NCI-H1436 (cell line): ENCODE results near the gene CHKA.

ENCODE experiments used
- DNase-seq: peaks from one replicate; lab custom pipeline; 2025; lab: John Stamatoyannopoulos, UW

CHKA gene

DNA sequence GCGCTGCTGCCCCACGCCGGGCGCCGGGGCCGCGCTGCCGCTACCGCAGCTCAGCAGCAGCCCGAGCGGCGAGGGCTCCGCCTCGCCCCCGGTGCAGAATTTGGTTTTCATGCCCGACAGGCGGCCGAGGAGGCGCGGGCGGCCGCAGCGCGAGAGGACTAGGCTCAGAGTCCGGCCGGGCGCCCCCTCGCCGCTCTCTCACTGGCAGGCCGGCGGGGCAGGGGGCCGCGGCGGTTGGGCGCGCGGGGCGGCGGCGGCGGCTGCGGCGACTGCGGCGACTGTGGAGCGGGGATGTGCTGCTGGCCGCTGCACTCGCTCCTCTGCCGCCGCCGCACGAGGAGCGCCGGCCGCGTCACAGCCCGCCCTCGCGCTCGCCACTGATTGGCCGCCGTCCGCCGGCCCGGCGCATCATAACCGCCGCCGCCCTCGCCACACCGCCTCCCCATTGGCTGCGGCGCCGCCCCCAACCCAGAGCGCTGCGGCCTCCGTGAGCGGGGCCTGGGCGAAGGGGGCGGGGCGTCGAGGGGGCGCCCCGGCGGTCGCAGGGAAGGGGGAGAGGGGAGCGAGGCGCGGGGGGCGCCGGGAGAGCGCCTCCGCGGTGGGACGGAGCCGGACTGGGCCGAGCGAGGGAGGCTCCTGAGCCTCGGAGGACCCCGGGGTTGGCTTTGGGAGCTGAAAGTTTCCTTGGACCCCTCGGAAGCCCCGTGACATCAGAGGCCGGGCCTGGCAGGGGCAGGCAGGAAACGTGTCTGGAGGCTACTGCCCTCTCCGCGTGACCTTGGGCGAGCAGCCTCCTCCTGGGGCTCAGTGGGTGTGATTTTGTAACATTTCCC is at the start of gene CHKA:
CHKA (minus strand) TSS at position 322 of the 833 bp plus-strand sequence; CDS start at position 111, 211 bp downstream.
- peak; percentile 91 for DNase-seq

DNA sequence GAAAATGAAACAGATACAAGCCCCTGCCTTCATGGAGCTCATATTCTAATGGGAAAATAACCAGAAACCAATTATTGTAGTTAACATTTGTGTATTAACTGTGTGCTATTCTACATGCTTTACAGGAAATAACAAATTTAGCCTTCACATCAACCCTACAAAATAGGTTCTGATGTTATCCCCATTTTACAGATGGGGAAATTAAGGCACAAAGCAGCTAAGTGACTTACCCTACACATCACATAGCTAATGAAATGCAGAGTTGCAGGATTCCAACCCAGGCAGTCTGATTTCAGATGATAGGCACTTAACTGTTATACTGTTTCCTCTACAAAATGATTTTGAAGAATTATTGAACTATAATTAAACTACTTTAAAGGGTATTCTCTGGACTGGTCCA is 48.3 kb upstream of the CHKA start:
- DNase-seq = no peak

DNA sequence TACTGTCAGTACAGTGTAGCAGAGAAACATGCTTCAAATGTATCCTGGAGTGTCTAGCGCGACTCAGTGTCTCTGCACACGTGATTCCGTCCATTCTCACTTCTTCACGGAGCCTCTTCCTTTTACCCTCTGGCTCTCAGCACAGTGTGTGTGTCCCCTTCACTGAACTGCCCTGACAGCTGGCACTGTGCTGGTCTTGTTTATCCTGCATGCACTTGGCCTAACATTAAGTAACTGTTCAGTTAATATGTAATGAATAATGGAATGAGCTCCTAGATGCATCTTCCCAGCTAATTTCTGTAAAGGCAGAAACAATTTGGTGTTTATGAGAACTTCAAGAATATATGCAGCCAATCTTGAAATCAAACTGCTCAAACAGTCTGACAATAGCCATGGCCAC is 47.5 kb upstream of the CHKA start:
- no peak for DNase-seq

DNA sequence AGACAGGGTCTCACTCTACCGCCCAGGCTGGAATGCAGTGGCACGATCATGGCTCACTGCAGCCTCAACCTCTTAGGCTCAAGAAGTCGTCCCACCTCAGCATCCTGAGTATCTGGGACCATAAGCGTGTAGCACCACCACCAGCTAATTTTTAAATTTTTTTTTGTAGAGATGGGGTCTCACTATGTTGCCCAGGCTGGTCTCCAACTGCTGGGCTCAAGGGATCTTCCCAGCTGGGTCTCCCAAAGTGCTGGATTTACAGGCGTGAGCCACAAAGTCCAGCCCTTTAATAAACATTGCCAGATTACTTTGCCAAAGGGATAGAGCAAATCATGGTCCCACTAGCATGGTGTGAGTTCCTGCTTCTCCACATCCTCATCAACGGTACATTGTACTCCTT is 46.3 kb upstream of the CHKA start:
- no peak for DNase-seq

DNA sequence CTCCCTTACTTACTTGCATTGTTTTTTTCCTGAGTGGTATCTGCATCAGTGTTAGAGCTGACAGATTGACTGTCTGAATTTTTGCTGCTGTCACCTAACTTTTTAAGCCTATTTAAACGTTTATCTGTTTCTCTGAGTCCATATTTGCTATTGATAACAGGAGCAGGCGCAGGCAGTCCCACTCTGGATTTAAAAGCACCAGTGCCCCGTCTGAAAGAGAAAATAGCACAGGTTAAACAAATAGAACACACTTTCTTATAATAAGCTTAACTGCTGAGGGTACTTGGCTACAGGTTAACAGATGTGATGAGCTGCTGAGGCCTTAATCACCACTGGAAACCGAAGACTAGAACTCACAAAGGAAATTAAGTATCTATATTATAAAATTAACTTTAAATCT is 45.8 kb upstream of the CHKA start:
- no peak for DNase-seq

DNA sequence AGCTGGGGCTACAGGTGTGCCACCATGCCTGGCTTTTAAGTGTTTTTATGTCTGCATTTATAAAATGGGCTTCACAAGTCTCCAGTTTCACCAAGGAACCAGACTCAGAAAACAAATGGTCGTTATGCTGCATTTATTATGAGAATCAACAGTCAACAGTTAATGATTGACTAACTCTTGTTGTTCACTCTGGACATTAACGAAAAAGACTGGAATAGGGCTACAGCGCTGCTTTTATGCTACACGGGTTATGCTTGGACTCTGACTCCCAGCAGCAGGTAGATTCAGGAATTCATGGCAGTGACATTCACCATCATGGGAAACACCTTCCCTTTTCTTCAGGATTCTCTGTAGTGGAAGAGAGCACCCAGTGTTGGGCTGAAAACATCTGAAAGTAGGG is 44.4 kb upstream of the CHKA start:
- no peak for DNase-seq

DNA sequence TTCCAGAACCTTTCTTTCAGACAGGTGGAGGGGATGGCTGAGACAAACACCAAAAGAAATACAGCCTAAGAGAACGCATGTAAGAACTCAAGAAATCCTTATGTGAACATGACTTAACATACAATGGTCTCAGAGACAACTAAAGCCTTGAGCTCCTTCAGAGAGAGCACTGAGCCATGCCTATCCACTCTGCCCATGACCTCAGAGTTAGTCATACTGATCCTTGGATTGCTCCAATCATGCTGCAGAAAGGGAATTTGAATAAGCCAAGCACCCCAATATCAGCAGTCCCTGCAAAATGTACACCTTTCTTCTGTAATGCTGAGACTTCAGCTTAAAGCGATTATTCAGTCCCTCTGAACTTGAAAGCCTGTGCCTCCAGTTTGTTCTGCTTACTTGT is 43.2 kb upstream of the CHKA start:
- DNase-seq = no peak

DNA sequence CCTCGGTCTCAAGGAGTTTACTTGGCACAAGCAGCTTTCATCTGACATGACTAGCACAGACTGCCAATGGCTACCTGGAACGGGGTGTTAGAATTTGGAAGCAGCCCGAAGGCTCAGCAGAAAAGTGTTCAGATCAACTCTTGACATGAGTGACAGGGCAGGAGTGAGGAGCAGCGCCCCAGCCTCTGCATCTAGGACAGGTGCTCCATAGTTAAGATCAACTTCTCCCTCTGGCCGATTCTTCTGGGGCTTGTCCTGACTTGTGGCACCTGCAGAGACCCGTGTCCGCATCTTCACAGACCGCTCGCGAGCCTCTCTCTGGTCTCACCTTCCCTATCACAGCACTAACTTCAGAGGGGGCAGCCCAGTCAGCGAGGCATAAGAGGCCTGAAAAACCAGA is 42.5 kb upstream of the CHKA start:
- no peak for DNase-seq

DNA sequence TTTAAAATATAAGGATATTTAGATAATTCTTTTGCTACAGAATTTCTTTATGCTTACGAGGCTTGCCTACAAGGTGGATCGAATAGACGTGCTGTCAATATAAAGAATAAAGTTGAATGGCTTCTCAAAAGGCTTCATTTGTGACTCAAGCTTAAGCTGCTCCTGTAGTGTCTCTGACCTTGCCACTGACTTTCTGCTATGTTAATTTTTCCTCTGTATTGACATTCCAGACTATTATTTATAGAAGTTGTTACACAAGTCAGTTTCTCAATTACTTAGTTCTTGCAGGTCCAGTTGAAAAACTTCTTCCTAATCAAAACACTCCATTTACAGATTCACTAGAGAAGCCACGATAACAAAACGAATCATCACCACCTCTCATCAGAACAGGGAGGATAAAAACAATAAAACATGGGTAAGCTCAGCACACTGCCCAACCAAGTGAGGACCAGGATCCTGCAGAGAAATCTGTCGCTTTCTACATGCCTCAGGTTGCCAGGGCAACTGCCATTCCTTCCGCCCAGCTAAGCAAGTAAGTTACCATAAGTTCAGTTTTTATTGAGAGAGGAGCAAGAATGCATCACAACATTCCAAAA is 39.0 kb upstream of the CHKA start:
- DNase-seq = no peak

DNA sequence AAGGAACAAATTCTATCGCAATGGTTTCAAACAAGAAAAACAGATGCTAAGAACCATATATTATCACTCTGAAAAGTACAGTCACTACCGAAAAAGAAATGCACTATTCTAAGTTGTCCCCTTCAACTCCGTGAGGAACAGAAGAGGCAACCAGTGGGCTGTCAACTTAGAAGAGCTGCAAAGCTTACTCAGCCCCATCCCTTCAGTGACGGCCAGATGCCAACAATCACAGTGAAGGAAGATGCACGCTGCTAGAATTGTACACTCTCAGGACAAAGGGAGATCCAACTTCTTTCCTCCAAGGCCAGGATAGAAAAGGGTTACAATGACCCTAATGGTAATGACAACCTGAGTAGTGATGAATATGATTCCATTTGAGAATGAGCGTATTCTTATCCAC is 38.5 kb upstream of the CHKA start:
- DNase-seq = no peak

DNA sequence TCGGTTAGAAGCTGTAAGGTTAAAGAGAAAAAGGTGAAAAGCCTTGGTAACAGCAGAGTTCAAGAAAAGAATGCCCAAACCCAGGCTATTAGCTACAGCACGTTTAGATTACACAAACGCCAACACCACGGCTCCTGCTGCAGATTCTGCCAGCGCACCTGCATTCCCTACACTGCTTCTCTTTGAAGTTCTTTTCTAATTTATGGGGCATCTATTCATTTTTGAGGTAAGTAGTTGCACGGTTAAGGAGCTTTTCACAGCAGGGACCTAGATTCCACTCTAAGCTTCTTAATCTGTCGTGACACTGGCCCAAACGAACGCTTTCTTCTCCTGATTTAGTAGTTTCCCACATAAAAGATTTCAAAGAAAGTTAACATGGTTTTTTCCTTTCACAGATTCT is 38.0 kb upstream of the CHKA start:
- no peak for DNase-seq

DNA sequence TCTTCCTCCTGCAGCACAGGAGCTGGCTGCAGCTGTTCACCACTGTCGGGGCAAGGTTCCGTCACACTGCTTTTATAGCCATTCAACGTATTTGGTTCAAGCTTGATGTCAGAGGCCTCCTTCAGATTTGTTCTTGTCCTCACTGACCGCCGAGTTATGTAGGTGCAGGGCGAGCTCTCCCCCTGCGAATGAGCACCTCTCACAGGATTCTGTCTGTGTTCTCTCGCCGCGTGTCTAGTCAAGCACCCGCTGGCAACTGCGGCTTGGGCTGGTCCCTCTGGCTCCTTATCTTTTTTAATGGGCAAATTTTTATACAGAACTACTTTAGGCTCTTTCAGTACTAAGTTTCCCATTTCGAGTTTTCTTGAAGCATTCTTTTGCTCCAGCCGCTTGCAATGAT is 37.4 kb upstream of the CHKA start:
- no peak for DNase-seq

DNA sequence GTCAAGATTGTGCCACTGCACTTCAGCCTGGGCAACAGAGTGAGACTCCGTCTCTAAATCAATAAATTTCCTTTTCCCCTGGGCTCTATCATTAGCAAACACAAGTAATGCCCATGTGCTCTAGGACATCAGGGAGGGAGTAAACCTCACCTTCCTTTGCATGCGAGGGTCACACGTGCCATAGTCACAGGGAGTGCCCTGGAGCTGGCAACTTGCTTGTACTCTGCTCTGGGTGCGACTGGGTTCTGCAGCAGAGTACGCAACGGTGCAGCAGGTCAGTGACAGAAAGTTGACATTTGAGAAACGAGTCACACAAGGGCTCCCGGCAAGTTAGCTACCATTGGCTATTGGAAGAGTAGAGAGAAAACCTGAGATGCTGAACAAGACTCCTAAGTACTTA is 32.6 kb upstream of the CHKA start:
- DNase-seq = no peak

DNA sequence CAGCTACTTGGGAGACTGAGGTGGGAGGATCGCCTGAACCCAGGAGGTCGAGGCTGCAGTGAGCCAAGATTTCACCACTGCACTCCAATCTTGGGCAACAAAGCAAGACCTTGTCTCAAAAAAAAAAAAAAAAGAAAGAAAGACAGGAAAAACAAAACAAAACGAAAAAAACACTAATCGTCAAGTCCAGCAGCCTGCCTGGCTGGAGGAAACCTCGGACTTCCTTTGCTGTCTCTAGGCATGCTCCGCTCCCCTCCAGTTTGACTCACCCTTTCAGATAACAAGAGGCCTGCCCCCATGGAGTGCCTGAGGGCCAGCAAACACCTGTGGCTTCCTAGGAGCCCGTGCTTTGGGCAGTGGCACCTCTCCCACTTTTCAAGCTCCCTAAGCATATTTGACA is 28.8 kb upstream of the CHKA start:
- DNase-seq = no peak

DNA sequence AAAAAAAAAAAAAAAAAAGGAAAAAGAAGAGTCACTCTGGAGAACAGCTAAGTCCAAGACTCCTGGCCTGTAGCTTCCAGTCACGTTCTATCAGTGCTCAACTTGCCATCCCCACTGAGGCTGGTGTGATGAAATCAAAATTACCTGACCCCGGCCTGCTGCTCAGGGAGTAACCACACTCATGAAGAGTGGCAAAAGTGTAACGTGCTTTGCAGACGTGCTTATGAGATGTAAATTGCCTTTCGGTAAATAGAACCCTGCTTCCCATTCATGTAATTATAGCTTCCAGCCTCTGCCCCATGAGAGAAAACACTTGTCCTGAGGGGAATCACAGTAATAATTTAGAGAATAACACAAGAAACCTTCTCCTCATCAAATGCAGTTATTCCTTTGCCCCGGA is 28.2 kb upstream of the CHKA start:
- DNase-seq = peak; percentile 64

DNA sequence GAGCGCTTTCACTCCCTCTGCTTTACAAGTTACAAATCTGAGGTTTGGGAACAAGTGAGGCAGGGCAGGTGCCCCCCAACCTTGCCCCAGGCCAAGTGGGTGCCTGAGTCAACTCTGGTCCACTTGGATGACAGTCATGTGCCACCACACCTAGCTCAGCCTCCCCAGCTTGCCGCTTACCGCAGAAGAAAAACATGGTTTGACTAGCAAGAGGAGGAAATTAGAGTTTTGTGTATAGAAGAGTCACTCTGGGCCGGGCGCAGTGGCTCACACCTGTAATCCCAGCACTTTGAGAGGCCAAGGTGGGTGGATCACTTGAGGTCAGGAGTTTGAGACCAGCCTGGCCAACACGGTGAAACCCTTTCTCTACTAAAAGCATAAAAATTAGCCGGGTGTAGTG is 27.7 kb upstream of the CHKA start:
- DNase-seq = no peak

DNA sequence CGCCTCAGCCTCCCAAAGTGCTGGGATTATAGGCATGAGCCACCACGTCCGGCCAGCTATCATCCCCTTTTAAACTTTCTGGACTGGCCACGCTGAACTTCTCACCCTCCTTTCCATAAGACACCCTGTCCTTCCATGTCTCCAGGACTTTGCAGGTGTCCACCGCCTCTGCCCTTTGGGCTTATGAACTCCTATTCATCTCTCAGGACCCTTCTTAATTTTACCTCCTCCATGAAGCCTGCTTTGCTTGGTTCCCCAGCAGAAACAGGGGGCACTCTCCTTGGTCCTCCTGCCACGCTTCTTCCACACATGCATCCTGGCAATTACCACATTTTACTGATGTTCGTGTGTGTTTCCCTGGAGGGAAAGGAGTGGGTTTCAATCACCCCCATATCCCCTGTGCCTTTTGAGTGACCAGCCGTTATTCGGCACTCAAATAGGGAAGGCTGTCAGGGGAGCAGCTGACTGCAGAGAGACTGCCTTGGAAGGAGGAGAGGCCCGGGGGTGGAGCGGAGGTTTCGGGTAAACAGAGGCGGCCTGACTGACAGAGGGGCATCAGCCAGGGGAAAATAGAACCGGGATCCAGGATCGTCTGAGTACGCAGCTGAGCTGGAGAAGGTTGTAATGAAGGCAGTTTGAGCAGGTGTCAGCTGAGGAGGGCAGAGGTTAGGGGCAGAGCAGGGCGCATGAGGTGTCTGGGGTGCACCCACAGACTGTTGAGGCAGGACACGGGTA is 27.1 kb upstream of the CHKA start:
- DNase-seq = no peak

DNA sequence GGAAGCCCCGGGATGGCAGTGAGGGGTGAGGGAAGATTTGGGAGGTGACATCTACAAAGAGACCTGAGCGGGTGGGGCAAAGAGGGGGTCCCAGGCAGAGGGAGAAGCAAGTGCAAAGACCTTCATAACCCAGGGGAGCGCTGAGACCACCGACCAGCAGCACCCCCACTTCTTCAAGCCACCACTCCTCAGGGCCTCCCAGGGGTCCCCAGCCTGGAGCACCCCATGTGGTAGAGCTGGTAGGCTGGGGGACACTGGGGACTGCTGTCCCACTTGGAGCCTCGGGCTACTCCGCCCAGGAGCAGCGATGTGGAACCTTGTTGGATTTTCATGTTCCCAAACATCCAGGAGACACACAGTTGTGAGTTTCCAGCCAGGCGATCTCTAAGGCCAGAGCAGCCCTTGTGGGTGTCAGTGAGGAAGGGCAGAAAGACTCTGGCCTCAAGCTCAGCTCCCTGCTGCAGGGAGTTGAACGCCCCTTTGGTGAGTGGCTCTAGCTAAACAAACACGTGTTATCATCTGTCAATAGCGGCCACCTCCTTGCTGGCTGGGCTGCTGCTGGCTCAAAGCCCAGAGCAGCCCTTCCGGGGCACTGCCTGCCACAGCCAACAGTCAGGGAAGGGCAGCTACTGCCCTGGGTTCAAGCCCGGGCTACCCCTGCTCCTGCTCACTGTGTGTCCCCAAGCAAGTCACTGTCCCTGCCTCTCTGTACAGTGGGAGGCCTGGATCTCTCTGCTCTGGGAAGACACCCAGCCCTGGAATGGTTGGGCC is 25.7 kb upstream of the CHKA start:
- peak; percentile 5 for DNase-seq

DNA sequence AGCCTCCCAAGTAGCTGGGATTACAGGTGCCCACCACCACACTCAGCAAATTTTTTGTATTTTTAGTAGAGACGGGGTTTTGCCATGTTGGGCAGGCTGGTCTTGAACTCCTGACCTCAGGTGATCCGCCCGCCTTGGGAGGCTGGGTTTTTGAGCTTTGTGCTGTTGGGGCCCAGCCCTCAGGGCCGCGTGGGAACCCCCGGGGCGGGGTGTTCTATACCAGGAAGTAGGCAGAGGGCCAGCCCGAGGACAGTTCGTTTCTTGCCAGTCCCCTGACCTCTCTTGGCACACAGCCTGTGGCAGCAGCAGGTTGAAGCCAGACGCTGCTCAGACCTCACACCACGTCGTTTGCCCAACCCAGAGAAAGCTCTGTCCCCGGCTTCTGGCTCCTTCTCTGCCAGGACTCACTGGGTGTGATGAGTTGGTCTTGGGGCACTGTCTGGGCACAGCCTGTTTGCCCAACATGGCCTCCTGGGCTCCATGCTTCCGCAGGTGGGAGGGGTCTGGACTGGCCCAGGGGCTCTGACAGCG is 24.9 kb upstream of the CHKA start:
- no peak for DNase-seq

DNA sequence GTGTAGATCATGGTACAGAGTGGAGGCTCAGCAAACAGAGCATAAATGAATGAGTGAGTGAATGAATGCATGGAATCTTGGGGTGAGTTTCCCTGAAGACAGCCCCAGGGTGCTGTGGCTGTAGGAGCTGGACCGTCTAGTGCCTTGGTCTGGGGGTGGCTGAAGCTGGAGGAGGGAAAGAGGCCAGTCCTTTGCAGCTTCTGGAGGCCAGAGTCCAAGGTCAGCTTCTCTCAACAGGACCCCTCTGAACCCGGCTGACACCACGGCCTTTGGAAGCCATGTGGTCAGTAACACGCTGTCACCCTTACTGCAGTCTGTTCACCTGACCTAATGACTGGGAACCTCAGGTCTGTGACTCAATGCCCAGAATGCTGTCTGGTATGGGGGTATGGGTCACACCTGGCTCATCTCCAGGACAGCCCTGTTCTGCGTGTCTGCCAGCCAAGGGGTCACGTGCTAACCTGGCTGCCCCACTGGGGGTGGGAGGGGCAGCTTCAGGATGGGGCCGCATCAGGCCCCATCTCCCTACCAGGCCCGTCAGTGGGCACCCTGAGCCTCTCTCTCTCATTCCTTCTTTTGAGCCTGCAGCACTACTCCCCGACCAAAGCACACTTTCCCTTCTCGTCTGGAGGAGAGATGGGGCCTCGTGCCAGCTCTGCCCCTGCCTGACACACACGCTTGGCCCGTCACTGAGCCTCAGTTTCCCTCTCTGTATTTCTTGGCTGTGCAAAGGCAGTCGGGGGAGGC is 24.1 kb upstream of the CHKA start:
- DNase-seq = no peak

DNA sequence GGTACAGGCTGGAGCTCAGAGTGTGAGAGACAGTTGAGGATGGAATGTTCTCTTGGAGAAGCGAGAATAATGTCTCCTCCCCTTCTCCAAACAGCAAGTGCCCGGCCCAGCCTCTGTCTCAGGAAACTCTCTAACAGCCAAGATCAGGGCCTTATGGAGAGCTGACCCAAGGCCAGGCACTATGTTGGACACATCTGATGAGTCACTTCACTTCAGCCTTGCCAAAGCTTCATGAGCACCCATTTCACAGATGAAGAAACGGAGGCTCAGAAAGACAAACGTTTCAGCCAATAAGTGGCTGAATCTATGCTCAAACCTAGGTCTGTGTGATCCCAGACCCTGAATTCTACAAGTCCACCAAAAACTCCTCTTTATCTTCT is 22.1 kb upstream of the CHKA start:
- DNase-seq = no peak
